Right atrium auricular region (tissue), 2 donors: ENCODE measurements around the gene DNASE1. TPM values are rescaled to one million over a fixed set of nuclear protein-coding genes. Genes with fewer than 3 reads are reported as not detected.

Source experiments
- DNase-seq: peaks from one replicate; pipeline ENCODE4 v3.0.0-alpha.2; 2019; ENCODE audit warnings: low spot score
- H3K27ac ChIP-seq, 2 donors: fragments of 200-600 bp; sonication (generic); 1 replicate in 1 of 2; 2 replicates in 1 of 2; pipeline ENCODE4 v1.5.1; 2016 to 2019
- H3K27me3 ChIP-seq, 2 donors: fragments of 200-600 bp; sonication (generic); one replicate each; pipeline versions ENCODE4 v1.5.1 to v1.6.0; 2017 to 2019
- H3K36me3 ChIP-seq: fragments of 200-600 bp; sonication (generic); one replicate; pipeline ENCODE4 v1.5.1; 2016
- H3K4me1 ChIP-seq, 2 donors: fragments of 200-600 bp; sonication (generic); one replicate each; pipeline versions ENCODE4 v1.5.1 to v1.6.0; 2017 to 2019
- H3K4me3 ChIP-seq, 2 donors: fragments of 200-600 bp; sonication (generic); 1 replicate in 1 of 2; 2 replicates in 1 of 2; pipeline ENCODE4 v1.5.1; 2017 to 2019; ENCODE audit warnings: mild to moderate bottlenecking in 1 of 2, moderate library complexity in 1 of 2
- H3K9me3 ChIP-seq, 2 donors: fragments of 200-600 bp; sonication (generic); one replicate each; pipeline ENCODE4 v1.5.1; 2019
- total RNA-seq, 2 donors: library from RNA; depleted of rRNA; stranded (reverse); fragments of >200 nt; gene quantifications; one replicate each; pipeline ENCODE4 v1.1.0, GENCODE V29; 2016
- TF ChIP-seq, protein P1 (sequence below), 2 donors: fragments of 200-600 bp; sonication (generic); IDR thresholded peaks; one replicate each; pipeline ENCODE4 v1.5.1; 2019; ENCODE audit warnings: antibody characterized with exemption in 2 of 2

The DNASE1 gene
- total RNA-seq, 2 donors from 2014 or later, result 2.7 to 6.7 TPM

- Histone ChIP-seq H3K27ac (no peak overlapping the region), H3K9me3 (no peaks in the 10 kb centered on the region), H3K4me1 (peaks cover 0 to 26% of the 10 kb centered on the region in 2 donors), H3K36me3 (peaks cover 10% of the 10 kb centered on the region), H3K27me3 (no peaks in the 10 kb centered on the region), H3K4me3 (no peak overlapping the region)
- TF ChIP-seq, protein P1, sequence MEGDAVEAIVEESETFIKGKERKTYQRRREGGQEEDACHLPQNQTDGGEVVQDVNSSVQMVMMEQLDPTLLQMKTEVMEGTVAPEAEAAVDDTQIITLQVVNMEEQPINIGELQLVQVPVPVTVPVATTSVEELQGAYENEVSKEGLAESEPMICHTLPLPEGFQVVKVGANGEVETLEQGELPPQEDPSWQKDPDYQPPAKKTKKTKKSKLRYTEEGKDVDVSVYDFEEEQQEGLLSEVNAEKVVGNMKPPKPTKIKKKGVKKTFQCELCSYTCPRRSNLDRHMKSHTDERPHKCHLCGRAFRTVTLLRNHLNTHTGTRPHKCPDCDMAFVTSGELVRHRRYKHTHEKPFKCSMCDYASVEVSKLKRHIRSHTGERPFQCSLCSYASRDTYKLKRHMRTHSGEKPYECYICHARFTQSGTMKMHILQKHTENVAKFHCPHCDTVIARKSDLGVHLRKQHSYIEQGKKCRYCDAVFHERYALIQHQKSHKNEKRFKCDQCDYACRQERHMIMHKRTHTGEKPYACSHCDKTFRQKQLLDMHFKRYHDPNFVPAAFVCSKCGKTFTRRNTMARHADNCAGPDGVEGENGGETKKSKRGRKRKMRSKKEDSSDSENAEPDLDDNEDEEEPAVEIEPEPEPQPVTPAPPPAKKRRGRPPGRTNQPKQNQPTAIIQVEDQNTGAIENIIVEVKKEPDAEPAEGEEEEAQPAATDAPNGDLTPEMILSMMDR (IDR thresholded peaks at IDR 0.05), result no peak
- DNase-seq, result peak; percentile 61
Observed at GRCh38 chr16:3691761-3692160, 37.3 kb downstream of the DNASE1 start.

GRCh38 chr16:3694051-3694450, 39.6 kb downstream of the DNASE1 start:
- no peak for DNase-seq
- H3K4me1 ChIP-seq, result peaks cover 0 to 30% of the 10 kb centered on the region in 2 donors
- H3K27me3 ChIP-seq, result no peaks in the 10 kb centered on the region
- no peaks in the 10 kb centered on the region for H3K36me3 ChIP-seq
- no peak overlapping the region for H3K27ac ChIP-seq
- no peak overlapping the region for H3K4me3 ChIP-seq
- TF ChIP-seq, protein P1 (IDR thresholded peaks at IDR 0.05), result no peak
- no peaks in the 10 kb centered on the region for H3K9me3 ChIP-seq

DNA sequence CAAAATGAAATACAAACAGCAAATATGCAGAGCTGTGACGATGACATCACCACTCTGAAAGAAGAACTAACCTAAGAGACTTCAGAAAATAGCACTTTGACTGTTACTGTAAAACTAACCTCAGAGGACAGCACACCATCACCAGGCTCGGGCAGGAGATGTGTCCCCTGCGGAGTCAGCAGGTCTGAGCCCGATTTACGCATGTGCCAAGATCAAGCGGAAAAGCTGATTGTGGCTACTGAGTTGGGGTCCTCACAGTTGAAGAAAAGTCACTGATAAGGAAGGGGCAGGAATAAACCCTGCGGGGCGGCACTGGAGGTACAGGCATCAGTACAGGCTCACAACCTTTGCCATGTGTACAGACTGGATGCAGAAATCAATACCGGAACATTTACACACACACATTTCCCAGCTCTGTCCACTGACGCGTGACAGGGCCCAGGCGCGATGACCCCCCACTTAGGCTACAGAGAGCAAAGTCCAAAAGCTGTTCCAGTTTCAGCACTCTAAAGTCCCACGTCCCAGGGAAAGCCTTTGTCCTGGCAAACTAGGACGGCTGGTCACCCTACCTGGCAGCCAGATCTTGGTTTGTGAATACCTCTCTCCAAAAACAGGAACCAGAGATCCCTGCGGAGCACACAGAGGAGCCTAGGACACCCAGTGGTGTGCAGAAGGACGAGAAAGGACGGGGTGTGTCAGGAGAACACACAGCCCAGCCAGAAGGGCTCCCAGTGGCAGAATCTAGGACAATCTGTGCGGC, 41.3 kb downstream of the DNASE1 start:
- Histone ChIP-seq H3K9me3 (no peaks in the 10 kb centered on the region), H3K36me3 (no peaks in the 10 kb centered on the region), H3K27ac (peak overlapping the region; percentile 62 to 72), H3K27me3 (no peaks in the 10 kb centered on the region), H3K4me1 (peaks cover 0 to 20% of the 10 kb centered on the region in 2 donors), H3K4me3 (no peak overlapping the region)
- no peak for DNase-seq
- TF ChIP-seq, protein P1 (IDR thresholded peaks at IDR 0.05), result no peak

GRCh38 chr16:3696425-3697218, 42.1 kb downstream of the DNASE1 start:
- Histone ChIP-seq H3K27me3 (no peaks in the 10 kb centered on the region), H3K4me1 (peaks cover 0 to 13% of the 10 kb centered on the region in 2 donors), H3K9me3 (no peaks in the 10 kb centered on the region), H3K27ac (peak overlapping the region; percentile 62 to 72), H3K4me3 (no peak overlapping the region), H3K36me3 (no peaks in the 10 kb centered on the region)
- DNase-seq, result no peak
- TF ChIP-seq, protein P1 (IDR thresholded peaks at IDR 0.05), result no peak

DNA sequence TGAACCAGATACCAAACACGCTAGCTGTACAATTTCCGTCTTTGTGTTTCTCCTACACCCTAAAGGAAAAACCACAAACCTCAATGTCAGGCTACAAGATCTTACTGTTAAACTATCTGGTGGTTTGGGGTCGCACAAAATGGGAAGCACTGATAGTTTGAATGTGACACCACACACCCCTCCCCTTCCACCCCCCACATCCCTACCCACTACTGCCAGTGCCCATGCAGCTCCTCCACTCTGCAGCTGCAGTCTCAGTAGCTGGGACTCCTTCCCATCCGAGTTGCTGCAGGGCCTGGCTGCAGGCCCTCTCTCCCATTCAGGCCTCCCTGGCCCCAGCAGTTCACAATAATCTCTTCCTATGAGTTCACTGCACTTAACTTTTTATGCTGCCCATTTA, 44.5 kb downstream of the DNASE1 start:
- TF ChIP-seq, protein P1 (IDR thresholded peaks at IDR 0.05), result no peak
- Histone ChIP-seq H3K36me3 (no peaks in the 10 kb centered on the region), H3K4me3 (no peak overlapping the region), H3K4me1 (peaks cover 0 to 13% of the 10 kb centered on the region in 2 donors), H3K27ac (no peak overlapping the region), H3K9me3 (no peaks in the 10 kb centered on the region), H3K27me3 (no peaks in the 10 kb centered on the region)
- DNase-seq, result no peak
